Immature natural killer cell (primary cell): ENCODE results near the gene NMT1. TPM values are rescaled to one million over a fixed set of nuclear protein-coding genes. Genes with fewer than 3 reads are reported as not detected.

Source experiments
- DNase-seq, 3 donors: peaks; one replicate each; pipeline ENCODE4 v3.0.0; 2022; ENCODE audit warnings: mixed read lengths in 1 of 3
- H3K27ac Mint-ChIP-seq, 6 donors: one replicate each; pipeline ENCODE4 v1.8.0; 2020; ENCODE audit warnings: mixed read lengths in 6 of 6, mild to moderate bottlenecking in 5 of 6, inconsistent platforms in 4 of 6, moderate library complexity in 3 of 6
- H3K27me3 Mint-ChIP-seq, 3 donors: one replicate each; pipeline ENCODE4 v1.8.0; 2020 to 2021; ENCODE audit warnings: low read depth in 3 of 3, mild to moderate bottlenecking in 3 of 3, mixed read lengths in 3 of 3, moderate library complexity in 3 of 3, inconsistent platforms in 1 of 3
- H3K36me3 Mint-ChIP-seq, 3 donors: one replicate each; pipeline ENCODE4 v1.8.0; 2020; ENCODE audit warnings: mixed read lengths in 3 of 3, inconsistent platforms in 2 of 3, mild to moderate bottlenecking in 2 of 3
- H3K4me1 Mint-ChIP-seq, 2 donors: one replicate each; pipeline ENCODE4 v1.8.0; 2020; ENCODE audit warnings: inconsistent platforms in 2 of 2, mild to moderate bottlenecking in 2 of 2, mixed read lengths in 2 of 2, moderate library complexity in 1 of 2
- H3K4me3 Mint-ChIP-seq, 5 donors: one replicate each; pipeline ENCODE4 v1.8.0; 2020; ENCODE audit warnings: mild to moderate bottlenecking in 5 of 5, mixed read lengths in 5 of 5, inconsistent platforms in 3 of 5, moderate library complexity in 3 of 5
- H3K9me3 Mint-ChIP-seq, 6 donors: one replicate each; pipeline ENCODE4 v1.8.0; 2020; ENCODE audit warnings: mild to moderate bottlenecking in 6 of 6, mixed read lengths in 6 of 6, inconsistent platforms in 4 of 6, moderate library complexity in 3 of 6
- polyA plus RNA-seq, 3 donors: library from polyadenylated mRNA; unstranded; fragments of 300-500 nt; fragmentation: Illumina TruSeq; gene quantifications; one replicate each; pipeline ENCODE4 v1.2.3, GENCODE V29; 2021

NMT1 gene
- polyA plus RNA-seq, 3 donors from 2014 or later: 53.8 to 74.1 (median 69.9) TPM

GRCh38 chr17:45096926-45097325 is 35.8 kb downstream of the NMT1 start:
- Mint-ChIP-seq H3K36me3 (peaks cover 16 to 55% (median 20%) of the 10 kb centered on the region in 3 donors), H3K9me3 (no peaks in the 10 kb centered on the region), H3K4me3 (no peak overlapping the region), H3K4me1 (peaks cover 0 to 7% of the 10 kb centered on the region in 2 donors), H3K27ac (no peak overlapping the region), H3K27me3 (peaks cover 0 to 2% (median 0%) of the 10 kb centered on the region in 3 donors)
- DNase-seq: no peak

GRCh38 chr17:45098081-45098868 is 37.2 kb downstream of the NMT1 start:
- no peak overlapping the region for H3K4me3 Mint-ChIP-seq
- peak overlapping the region in 1 of 6 donors; percentile 31 for H3K27ac Mint-ChIP-seq
- H3K27me3 Mint-ChIP-seq: peaks cover 0 to 2% (median 0%) of the 10 kb centered on the region in 3 donors
- no peaks in the 10 kb centered on the region for H3K9me3 Mint-ChIP-seq
- DNase-seq: no peak
- H3K36me3 Mint-ChIP-seq: peaks cover 20 to 57% (median 24%) of the 10 kb centered on the region in 3 donors
- peaks cover 0 to 7% of the 10 kb centered on the region in 2 donors for H3K4me1 Mint-ChIP-seq

GRCh38 chr17:45098869-45099616 is 37.9 kb downstream of the NMT1 start:
- Mint-ChIP-seq H3K27ac (peak overlapping the region in 2 of 6 donors; percentile 31 to 40), H3K4me1 (peaks cover 0 to 7% of the 10 kb centered on the region in 2 donors), H3K36me3 (peaks cover 20 to 57% (median 24%) of the 10 kb centered on the region in 3 donors), H3K27me3 (peaks cover 0 to 2% (median 0%) of the 10 kb centered on the region in 3 donors), H3K9me3 (no peaks in the 10 kb centered on the region), H3K4me3 (no peak overlapping the region)
- DNase-seq: peak; percentile 51 to 67 (median 58)

GRCh38 chr17:45101546-45101882 is 40.4 kb downstream of the NMT1 start:
- Mint-ChIP-seq H3K27me3 (peaks cover 0 to 2% (median 0%) of the 10 kb centered on the region in 3 donors), H3K36me3 (peaks cover 13 to 59% (median 16%) of the 10 kb centered on the region in 3 donors), H3K4me1 (peaks cover 0 to 7% of the 10 kb centered on the region in 2 donors), H3K4me3 (no peak overlapping the region), H3K9me3 (no peaks in the 10 kb centered on the region), H3K27ac (no peak overlapping the region)
- no peak for DNase-seq

GRCh38 chr17:45101883-45102811 is 41.0 kb downstream of the NMT1 start:
- peaks cover 0 to 7% of the 10 kb centered on the region in 2 donors for H3K4me1 Mint-ChIP-seq
- H3K27me3 Mint-ChIP-seq: peaks cover 0 to 2% (median 0%) of the 10 kb centered on the region in 3 donors
- H3K27ac Mint-ChIP-seq: peak overlapping the region in 2 of 6 donors; percentile 69 to 76
- H3K4me3 Mint-ChIP-seq: no peak overlapping the region
- DNase-seq: no peak
- peaks cover 12 to 56% (median 14%) of the 10 kb centered on the region in 3 donors for H3K36me3 Mint-ChIP-seq
- H3K9me3 Mint-ChIP-seq: no peaks in the 10 kb centered on the region

- peaks cover 0 to 7% of the 10 kb centered on the region in 2 donors for H3K4me1 Mint-ChIP-seq
- H3K36me3 Mint-ChIP-seq: peaks cover 11 to 50% (median 14%) of the 10 kb centered on the region in 3 donors
- peak overlapping the region in 1 of 6 donors; percentile 69 for H3K27ac Mint-ChIP-seq
- no peak overlapping the region for H3K4me3 Mint-ChIP-seq
- DNase-seq: no peak
- no peaks in the 10 kb centered on the region for H3K9me3 Mint-ChIP-seq
- H3K27me3 Mint-ChIP-seq: peaks cover 0 to 2% (median 0%) of the 10 kb centered on the region in 3 donors
These were observed 41.7 kb downstream of the NMT1 start for GRCh38 chr17:45102856-45103255.

- peaks cover 7 to 46% (median 18%) of the 10 kb centered on the region in 3 donors for H3K36me3 Mint-ChIP-seq
- peaks cover 0 to 2% (median 0%) of the 10 kb centered on the region in 3 donors for H3K27me3 Mint-ChIP-seq
- H3K4me3 Mint-ChIP-seq: no peak overlapping the region
- H3K4me1 Mint-ChIP-seq: peaks cover 0 to 7% of the 10 kb centered on the region in 2 donors
- no peaks in the 10 kb centered on the region for H3K9me3 Mint-ChIP-seq
- DNase-seq: no peak
- H3K27ac Mint-ChIP-seq: no peak overlapping the region
These were observed 42.2 kb downstream of the NMT1 start for GRCh38 chr17:45103269-45103795.

GRCh38 chr17:45104029-45104428 is 42.9 kb downstream of the NMT1 start:
- H3K27me3 Mint-ChIP-seq: peaks cover 0 to under 1% (median 0%) of the 10 kb centered on the region in 3 donors
- no peak for DNase-seq
- H3K4me3 Mint-ChIP-seq: no peak overlapping the region
- no peaks in the 10 kb centered on the region for H3K9me3 Mint-ChIP-seq
- H3K27ac Mint-ChIP-seq: peak overlapping the region in 1 of 6 donors; percentile 34
- peaks cover 0 to 1% of the 10 kb centered on the region in 2 donors for H3K4me1 Mint-ChIP-seq
- H3K36me3 Mint-ChIP-seq: peaks cover 7 to 41% (median 16%) of the 10 kb centered on the region in 3 donors

- Mint-ChIP-seq H3K36me3 (peaks cover 7 to 37% (median 12%) of the 10 kb centered on the region in 3 donors), H3K9me3 (no peaks in the 10 kb centered on the region), H3K4me1 (no peaks in the 10 kb centered on the region), H3K27ac (peak overlapping the region in 1 of 6 donors; percentile 34), H3K4me3 (no peak overlapping the region), H3K27me3 (no peaks in the 10 kb centered on the region)
- DNase-seq: no peak
These were observed 43.4 kb downstream of the NMT1 start for GRCh38 chr17:45104497-45104896.

GRCh38 chr17:45104907-45105624 is 43.9 kb downstream of the NMT1 start:
- Mint-ChIP-seq H3K27ac (no peak overlapping the region), H3K36me3 (peaks cover 7 to 37% (median 12%) of the 10 kb centered on the region in 3 donors), H3K4me1 (no peaks in the 10 kb centered on the region), H3K4me3 (no peak overlapping the region), H3K27me3 (no peaks in the 10 kb centered on the region), H3K9me3 (no peaks in the 10 kb centered on the region)
- no peak for DNase-seq

- Mint-ChIP-seq H3K27me3 (no peaks in the 10 kb centered on the region), H3K4me1 (no peaks in the 10 kb centered on the region), H3K4me3 (no peak overlapping the region), H3K36me3 (peaks cover 7 to 37% (median 12%) of the 10 kb centered on the region in 3 donors), H3K9me3 (no peaks in the 10 kb centered on the region), H3K27ac (no peak overlapping the region)
- DNase-seq: no peak
These were observed 45.0 kb downstream of the NMT1 start for GRCh38 chr17:45106096-45106495.

- Mint-ChIP-seq H3K4me3 (no peak overlapping the region), H3K36me3 (peaks cover 7 to 37% (median 12%) of the 10 kb centered on the region in 3 donors), H3K27me3 (no peaks in the 10 kb centered on the region), H3K4me1 (no peaks in the 10 kb centered on the region), H3K27ac (peak overlapping the region in 1 of 6 donors; percentile 49), H3K9me3 (no peaks in the 10 kb centered on the region)
- no peak for DNase-seq
These were observed 45.5 kb downstream of the NMT1 start for GRCh38 chr17:45106582-45106981.
